ENCODE measurements around the gene ANKAR. TPM values are rescaled to one million over a fixed set of nuclear protein-coding genes. Genes with fewer than 3 reads are reported as not detected.

ANKAR gene
- total and polyA plus RNA-seq, 2 of the 4 experiments (the other 2 are of a cell fraction) = 0.96 to 2.2 TPM

DNA sequence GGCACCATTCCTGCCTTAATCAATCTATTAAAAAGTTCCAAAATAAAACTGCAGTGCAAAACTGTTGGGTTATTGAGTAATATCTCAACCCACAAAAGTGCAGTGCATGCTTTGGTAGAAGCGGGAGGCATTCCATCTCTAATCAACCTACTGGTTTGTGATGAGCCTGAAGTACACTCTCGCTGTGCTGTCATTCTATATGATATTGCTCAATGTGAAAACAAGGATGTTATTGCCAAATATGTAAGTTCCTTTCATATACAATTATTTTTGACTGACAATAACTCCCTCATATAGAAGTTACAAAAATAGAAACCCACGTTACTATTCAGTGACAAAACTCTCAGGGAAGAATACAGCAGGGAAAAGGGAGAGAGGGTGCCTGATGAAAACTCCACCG, 45.1 kb downstream of the ANKAR start:
- BruUV-seq (replicated peaks) = no TSS peak
- TF ChIP-seq CEBPB (IDR thresholded peaks at IDR 0.05; ENCODE audit: low read depth, low read length) (no peak), FOS (IDR thresholded peaks at IDR 0.05; ENCODE audit: low read depth, low read length) (no peak), RAD21 (IDR thresholded peaks at IDR 0.05; ENCODE audit: low read length) (no peak), RCOR1 (IDR thresholded peaks at IDR 0.05; ENCODE audit: insufficient replicate concordance, low read length) (no peak), MAZ (IDR thresholded peaks at IDR 0.05; ENCODE audit: borderline replicate concordance, low read depth, low read length) (no peak), SMC3 (IDR thresholded peaks at IDR 0.05; ENCODE audit: low read depth, low read length) (no peak), BHLHE40 (IDR thresholded peaks at IDR 0.05; ENCODE audit: low read depth, low read length) (no peak), MAFK (IDR thresholded peaks at IDR 0.05; ENCODE audit: low read depth, low read length) (no peak), POLR2A (IDR thresholded peaks at IDR 0.05; ENCODE audit: low read depth, low read length) (no peak), NFE2L2 (IDR thresholded peaks at IDR 0.05; ENCODE audit: low read depth, low read length) (no peak), USF2 (IDR thresholded peaks at IDR 0.05; ENCODE audit: low read depth, low read length) (no peak), CHD1 (IDR thresholded peaks at IDR 0.05; ENCODE audit: low read depth, low read length) (no peak)
- TF ChIP-seq, protein P1, sequence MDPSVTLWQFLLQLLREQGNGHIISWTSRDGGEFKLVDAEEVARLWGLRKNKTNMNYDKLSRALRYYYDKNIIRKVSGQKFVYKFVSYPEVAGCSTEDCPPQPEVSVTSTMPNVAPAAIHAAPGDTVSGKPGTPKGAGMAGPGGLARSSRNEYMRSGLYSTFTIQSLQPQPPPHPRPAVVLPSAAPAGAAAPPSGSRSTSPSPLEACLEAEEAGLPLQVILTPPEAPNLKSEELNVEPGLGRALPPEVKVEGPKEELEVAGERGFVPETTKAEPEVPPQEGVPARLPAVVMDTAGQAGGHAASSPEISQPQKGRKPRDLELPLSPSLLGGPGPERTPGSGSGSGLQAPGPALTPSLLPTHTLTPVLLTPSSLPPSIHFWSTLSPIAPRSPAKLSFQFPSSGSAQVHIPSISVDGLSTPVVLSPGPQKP (IDR thresholded peaks at IDR 0.05; ENCODE audit: borderline replicate concordance, low read depth, low read length) = no peak

More for the DNA sequence above, 45.1 kb downstream of the ANKAR start:
- ATAC-seq (ENCODE audit: low read depth) (no peak), DNase-seq (no peak)
- H2AK5ac ChIP-seq (ENCODE audit: low read depth, low read length) = no peak overlapping the region
- no peaks in the 10 kb centered on the region for H3K27me3 ChIP-seq (ENCODE audit: control insufficient read depth, insufficient read depth, low read length)
- H2BK5ac ChIP-seq (ENCODE audit: low read depth, low read length, poor library complexity, severe bottlenecking) = no peak overlapping the region
- H3K9me1 ChIP-seq (ENCODE audit: insufficient read depth, low read length) = no peaks in the 10 kb centered on the region
- H4K91ac ChIP-seq (ENCODE audit: insufficient read depth, low read depth, low read length) = no peak overlapping the region
- H4K5ac ChIP-seq (ENCODE audit: low read depth, low read length) = no peak overlapping the region
- no peak overlapping the region for H3K56ac ChIP-seq (ENCODE audit: extremely low read depth, insufficient read depth, low read length)
- no peaks in the 10 kb centered on the region for H3K79me1 ChIP-seq (ENCODE audit: low read depth in 1 of 2, low read length in 2 of 2)
- H3K4me3 ChIP-seq (ENCODE audit: insufficient read depth, low read depth, low read length) = no peak overlapping the region
- H3K9ac ChIP-seq (ENCODE audit: low read depth, low read length) = no peak overlapping the region
- H3K14ac ChIP-seq (replicated peaks; ENCODE audit: low read depth, low read length) = no peak overlapping the region
- no peak overlapping the region for H2AFZ ChIP-seq (replicated peaks; ENCODE audit: low read length, poor library complexity)
- no peaks in the 10 kb centered on the region for H4K20me1 ChIP-seq (ENCODE audit: insufficient read depth, low read length)
- no peak overlapping the region for H2AK9ac ChIP-seq (replicated peaks; ENCODE audit: low read depth, low read length, poor library complexity)
- H2BK15ac ChIP-seq (ENCODE audit: low read depth, low read length) = no peak overlapping the region
- H3K23ac ChIP-seq (ENCODE audit: low read depth, low read length) = no peak overlapping the region
- no peak overlapping the region for H3K27ac ChIP-seq (ENCODE audit: insufficient read depth, low read length)
- no peak overlapping the region for H2BK120ac ChIP-seq (ENCODE audit: low read depth, low read length)
- no CpG with 5 or more reads among the region's 4 CpGs for WGBS, 2 experiments (ENCODE audit: extremely low coverage in 2 of 2, insufficient read length in 1 of 2)
- H3K4ac ChIP-seq (ENCODE audit: low read depth, low read length) = no peak overlapping the region
- dilution Hi-C loops (cut with HindIII; ENCODE audit: low sequenced_read_pairs, unreplicated experiment) = no loop called here
- in situ Hi-C loops (cut with MboI; ENCODE audit: low sequenced_read_pairs) = no loop called here
- no peak overlapping the region for H3K4me2 ChIP-seq (ENCODE audit: low read depth, low read length)
- H4K8ac ChIP-seq (ENCODE audit: low read depth in 2 of 2, low read length in 2 of 2) = no peak overlapping the region
- H3K4me1 ChIP-seq (ENCODE audit: control insufficient read depth, insufficient read depth, low read length) = no peaks in the 10 kb centered on the region
- H2BK20ac ChIP-seq (ENCODE audit: low read depth, low read length) = no peak overlapping the region
- H3K36me3 ChIP-seq (ENCODE audit: control insufficient read depth, insufficient read depth, low read length) = no peaks in the 10 kb centered on the region
- ChIA-PET CTCF (no interaction called here), POLR2A (ENCODE audit: unreplicated experiment) (no interaction called here)
- intact Hi-C loops (cut with micrococcal nuclease) = no loop called here
- no peak overlapping the region for H3K18ac ChIP-seq (ENCODE audit: low read depth, low read length)
- H3K9me3 ChIP-seq (ENCODE audit: control insufficient read depth, insufficient read depth, low read length) = no peaks in the 10 kb centered on the region

All from IMR-90 (cell line).